ENCODE data around the gene SYNC.

DNA sequence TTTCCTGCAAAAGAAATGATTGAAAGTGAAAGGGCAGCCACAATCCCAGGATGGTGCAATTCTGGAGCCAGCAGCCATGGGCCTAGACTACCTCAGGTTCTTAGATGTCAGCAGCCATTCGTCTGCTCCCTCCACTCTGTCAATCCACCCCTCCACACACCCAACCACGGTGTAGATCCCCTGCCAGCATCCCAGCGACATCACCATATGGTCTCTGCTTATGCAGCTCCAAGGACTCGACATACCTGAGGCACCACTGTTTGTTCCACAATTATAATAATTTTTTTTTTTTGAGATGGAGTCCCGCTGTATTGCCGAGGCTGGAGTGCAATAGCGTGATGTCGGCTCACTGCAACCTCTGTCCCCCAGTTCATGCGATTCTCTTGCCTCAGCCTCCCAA, 6.5 kb downstream of the SYNC start:
- TF ChIP-seq, protein P1, sequence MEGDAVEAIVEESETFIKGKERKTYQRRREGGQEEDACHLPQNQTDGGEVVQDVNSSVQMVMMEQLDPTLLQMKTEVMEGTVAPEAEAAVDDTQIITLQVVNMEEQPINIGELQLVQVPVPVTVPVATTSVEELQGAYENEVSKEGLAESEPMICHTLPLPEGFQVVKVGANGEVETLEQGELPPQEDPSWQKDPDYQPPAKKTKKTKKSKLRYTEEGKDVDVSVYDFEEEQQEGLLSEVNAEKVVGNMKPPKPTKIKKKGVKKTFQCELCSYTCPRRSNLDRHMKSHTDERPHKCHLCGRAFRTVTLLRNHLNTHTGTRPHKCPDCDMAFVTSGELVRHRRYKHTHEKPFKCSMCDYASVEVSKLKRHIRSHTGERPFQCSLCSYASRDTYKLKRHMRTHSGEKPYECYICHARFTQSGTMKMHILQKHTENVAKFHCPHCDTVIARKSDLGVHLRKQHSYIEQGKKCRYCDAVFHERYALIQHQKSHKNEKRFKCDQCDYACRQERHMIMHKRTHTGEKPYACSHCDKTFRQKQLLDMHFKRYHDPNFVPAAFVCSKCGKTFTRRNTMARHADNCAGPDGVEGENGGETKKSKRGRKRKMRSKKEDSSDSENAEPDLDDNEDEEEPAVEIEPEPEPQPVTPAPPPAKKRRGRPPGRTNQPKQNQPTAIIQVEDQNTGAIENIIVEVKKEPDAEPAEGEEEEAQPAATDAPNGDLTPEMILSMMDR (IDR thresholded peaks at IDR 0.05), result no peak
- no peak for TF ChIP-seq POLR2A (IDR thresholded peaks at IDR 0.05)

Data from tibial nerve (tissue), 3 donors.